ENCODE data around the gene EVA1B.

EVA1B gene

GRCh38 chr1:36307601-36308330 is 15.7 kb downstream of the EVA1B start:
- DNase-seq = no peak

GRCh38 chr1:36306902-36307456 is 16.5 kb downstream of the EVA1B start:
- DNase-seq = peak; percentile 94

- DNase-seq = peak; percentile 59
These were observed 17.1 kb downstream of the EVA1B start, which contains the start of gene SH3D21 for GRCh38 chr1:36306210-36306901. SH3D21 (plus strand) TSS chr1:36306368; CDS start chr1:36306421, 53 bp downstream.

GRCh38 chr1:36305915-36306209 is 17.6 kb downstream of the EVA1B start:
- DNase-seq = no peak

GRCh38 chr1:36304970-36305914 is 18.2 kb downstream of the EVA1B start:
- DNase-seq = no peak

GRCh38 chr1:36304521-36304920 is 18.9 kb downstream of the EVA1B start:
- DNase-seq = no peak

- no peak for DNase-seq
These were observed 19.6 kb downstream of the EVA1B start for GRCh38 chr1:36303650-36304360.

GRCh38 chr1:36303244-36303643 is 20.2 kb downstream of the EVA1B start:
- DNase-seq = no peak

GRCh38 chr1:36301220-36301619 is 22.2 kb downstream of the EVA1B start:
- no peak for DNase-seq

GRCh38 chr1:36300526-36300925 is 22.9 kb downstream of the EVA1B start:
- no peak for DNase-seq

GRCh38 chr1:36298640-36299039 is 24.8 kb downstream of the EVA1B start:
- DNase-seq = no peak

- DNase-seq = no peak
These were observed 26.4 kb downstream of the EVA1B start for GRCh38 chr1:36297062-36297461.

- no peak for DNase-seq
These were observed 28.1 kb downstream of the EVA1B start for GRCh38 chr1:36295390-36295789.

- DNase-seq = no peak
These were observed 35.9 kb downstream of the EVA1B start for GRCh38 chr1:36287595-36287994.

GRCh38 chr1:36286802-36287201 is 36.6 kb downstream of the EVA1B start:
- DNase-seq = no peak

- DNase-seq = no peak
These were observed 37.9 kb downstream of the EVA1B start for GRCh38 chr1:36285443-36286101.

GRCh38 chr1:36284517-36284916 is 38.9 kb downstream of the EVA1B start:
- no peak for DNase-seq

- DNase-seq = no peak
These were observed 39.4 kb downstream of the EVA1B start for GRCh38 chr1:36284061-36284460.

- no peak for DNase-seq
These were observed 43.6 kb downstream of the EVA1B start for GRCh38 chr1:36279789-36280296.

- no peak for DNase-seq
These were observed 44.2 kb downstream of the EVA1B start for GRCh38 chr1:36279110-36279788.

GRCh38 chr1:36276688-36277087 is 46.8 kb downstream of the EVA1B start:
- no peak for DNase-seq
